Prostate gland (tissue), 2 donors: Measurements from ENCODE around the gene GGPS1. TPM values are rescaled to one million over a fixed set of nuclear protein-coding genes. Genes with fewer than 3 reads are reported as not detected.

Experiments used
- DNase-seq: peaks from one replicate; pipeline ENCODE4 v3.0.0-alpha.2; 2019; ENCODE audit warnings: low spot score
- H3K27ac ChIP-seq, 2 donors: fragments of 200-600 bp; sonication (generic); 2 replicates each; pipeline ENCODE4 v1.5.1; 2017 to 2019
- H3K27me3 ChIP-seq: fragments of 200-600 bp; sonication (generic); replicated peaks from 2 replicates; pipeline ENCODE4 v1.5.1; 2019; ENCODE audit not compliant: insufficient read depth
- H3K36me3 ChIP-seq, 2 donors: fragments of 200-600 bp; sonication (generic); 1 replicate in 1 of 2; 2 replicates in 1 of 2; pipeline versions ENCODE4 v1.5.1 to v1.8.1; 2017 to 2019
- H3K4me1 ChIP-seq: fragments of 200-600 bp; sonication (generic); replicated peaks from 2 replicates; pipeline ENCODE4 v1.5.1; 2019
- H3K4me3 ChIP-seq, 2 donors: fragments of 200-600 bp; sonication (generic); 2 replicates each; pipeline ENCODE4 v1.5.1; 2017 to 2019
- H3K9me3 ChIP-seq: fragments of 200-600 bp; sonication (generic); 2 replicates; pipeline ENCODE4 v1.5.1; 2017
- CTCF ChIP-seq, 4 experiments: fragments of 200-600 bp in 2 of 4; fragments of 450-650 bp in 2 of 4; sonication (generic) in 2 of 4; IDR thresholded peaks; 1 replicate in 3 of 4; 2 replicates in 1 of 4; pipeline ENCODE4 v1.5.1; 2016 to 2019; ENCODE audit warnings: antibody characterized with exemption in 4 of 4, mild to moderate bottlenecking in 2 of 4, moderate library complexity in 2 of 4
- POLR2A ChIP-seq: fragments of 450-650 bp; IDR thresholded peaks from one replicate; pipeline ENCODE4 v1.6.1; 2016; ENCODE audit warnings: antibody characterized with exemption, mild to moderate bottlenecking
- POLR2AphosphoS5 ChIP-seq: sonication (generic); formaldehyde crosslinking; IDR thresholded peaks from one replicate; pipeline ENCODE4 v1.6.1; 2017; ENCODE audit warnings: antibody characterized with exemption
- WGBS: methylation state at CpG from one replicate; pipeline ENCODE4 v1.1.5; 2018; 5-methylcytosine and 5-hydroxymethylcytosine counted together
- intact Hi-C: fragments of 100-400 bp; cut with DNase I; formaldehyde crosslinking; loops from one replicate; pipeline ENCODE4 v1.14.2; 2022
- total RNA-seq, 2 donors: library from RNA; depleted of rRNA; stranded (reverse); fragments of >200 nt; gene quantifications; one replicate each; pipeline ENCODE4 v1.1.0, GENCODE V29; 2016

The GGPS1 gene
- total RNA-seq, 2 donors from 2014 or later: 42.1 to 42.9 TPM

- no peak for TF ChIP-seq POLR2A
- TF ChIP-seq CTCF (IDR thresholded peaks at IDR 0.05): no peak
- no peak for TF ChIP-seq POLR2AphosphoS5
- intact Hi-C loops: no loop called here
- Histone ChIP-seq H3K27ac (peak overlapping the region; percentile 1 to 26), H3K4me1 (peaks cover 3% of the 10 kb centered on the region), H3K9me3 (no peaks in the 10 kb centered on the region), H3K27me3 (no peaks in the 10 kb centered on the region), H3K4me3 (no peak overlapping the region), H3K36me3 (no peaks in the 10 kb centered on the region)
- 32% methylated on average over 4 of the region's 4 CpGs for WGBS
- no peak for DNase-seq
Observed at GRCh38 chr1:235313931-235314678, 14.3 kb upstream of the GGPS1 start.

GRCh38 chr1:235315173-235315572 is 13.2 kb upstream of the GGPS1 start:
- no peaks in the 10 kb centered on the region for H3K36me3 ChIP-seq
- WGBS: 97% methylated on average over 5 of the region's 5 CpGs
- TF ChIP-seq POLR2A (no peak), CTCF (IDR thresholded peaks at IDR 0.05) (no peak), POLR2AphosphoS5 (no peak)
- no peak overlapping the region for H3K4me3 ChIP-seq
- peaks cover 3% of the 10 kb centered on the region for H3K4me1 ChIP-seq
- no peak overlapping the region for H3K27ac ChIP-seq
- no peak for DNase-seq
- intact Hi-C loops: no loop called here
- no peaks in the 10 kb centered on the region for H3K9me3 ChIP-seq
- H3K27me3 ChIP-seq: no peaks in the 10 kb centered on the region

GRCh38 chr1:235315735-235316134 is 12.6 kb upstream of the GGPS1 start:
- no peak overlapping the region for H3K4me3 ChIP-seq
- WGBS: 94% methylated on average over 4 of the region's 4 CpGs
- no peaks in the 10 kb centered on the region for H3K36me3 ChIP-seq
- intact Hi-C loops: no loop called here
- H3K9me3 ChIP-seq: no peaks in the 10 kb centered on the region
- DNase-seq: no peak
- H3K27me3 ChIP-seq: no peaks in the 10 kb centered on the region
- no peak for TF ChIP-seq POLR2A
- no peak for TF ChIP-seq CTCF (IDR thresholded peaks at IDR 0.05)
- TF ChIP-seq POLR2AphosphoS5: no peak
- H3K4me1 ChIP-seq: peaks cover 4% of the 10 kb centered on the region
- no peak overlapping the region for H3K27ac ChIP-seq

GRCh38 chr1:235317168-235317567 is 11.2 kb upstream of the GGPS1 start:
- Histone ChIP-seq H3K27ac (no peak overlapping the region), H3K4me3 (no peak overlapping the region), H3K9me3 (no peaks in the 10 kb centered on the region), H3K27me3 (no peaks in the 10 kb centered on the region), H3K4me1 (peaks cover 6% of the 10 kb centered on the region), H3K36me3 (no peaks in the 10 kb centered on the region)
- TF ChIP-seq CTCF (IDR thresholded peaks at IDR 0.05) (no peak), POLR2AphosphoS5 (no peak), POLR2A (no peak)
- no peak for DNase-seq
- intact Hi-C loops: no loop called here
- 54% methylated on average over 1 of the region's 1 CpG for WGBS

GRCh38 chr1:235319255-235319654 is 9.1 kb upstream of the GGPS1 start:
- Histone ChIP-seq H3K36me3 (no peaks in the 10 kb centered on the region), H3K27me3 (no peaks in the 10 kb centered on the region), H3K9me3 (no peaks in the 10 kb centered on the region), H3K4me1 (peaks cover 3% of the 10 kb centered on the region), H3K27ac (no peak overlapping the region), H3K4me3 (no peak overlapping the region)
- TF ChIP-seq POLR2A (no peak), CTCF (IDR thresholded peaks at IDR 0.05) (no peak), POLR2AphosphoS5 (no peak)
- no peak for DNase-seq
- intact Hi-C loops: no loop called here
- WGBS: 90% methylated on average over 2 of the region's 2 CpGs
